HG03558 (cell line): Measurements from ENCODE around the gene SOX18.

Experiments used
- ATAC-seq: cut with Tn5 transposase; IDR thresholded peaks from one replicate; pipeline ENCODE4 v1.9.1; 2021; ENCODE audit warnings: moderate number of reproducible peaks; ENCODE audit not compliant: unreplicated experiment; ENCODE audit errors: extremely low read depth

Gene SOX18

DNA sequence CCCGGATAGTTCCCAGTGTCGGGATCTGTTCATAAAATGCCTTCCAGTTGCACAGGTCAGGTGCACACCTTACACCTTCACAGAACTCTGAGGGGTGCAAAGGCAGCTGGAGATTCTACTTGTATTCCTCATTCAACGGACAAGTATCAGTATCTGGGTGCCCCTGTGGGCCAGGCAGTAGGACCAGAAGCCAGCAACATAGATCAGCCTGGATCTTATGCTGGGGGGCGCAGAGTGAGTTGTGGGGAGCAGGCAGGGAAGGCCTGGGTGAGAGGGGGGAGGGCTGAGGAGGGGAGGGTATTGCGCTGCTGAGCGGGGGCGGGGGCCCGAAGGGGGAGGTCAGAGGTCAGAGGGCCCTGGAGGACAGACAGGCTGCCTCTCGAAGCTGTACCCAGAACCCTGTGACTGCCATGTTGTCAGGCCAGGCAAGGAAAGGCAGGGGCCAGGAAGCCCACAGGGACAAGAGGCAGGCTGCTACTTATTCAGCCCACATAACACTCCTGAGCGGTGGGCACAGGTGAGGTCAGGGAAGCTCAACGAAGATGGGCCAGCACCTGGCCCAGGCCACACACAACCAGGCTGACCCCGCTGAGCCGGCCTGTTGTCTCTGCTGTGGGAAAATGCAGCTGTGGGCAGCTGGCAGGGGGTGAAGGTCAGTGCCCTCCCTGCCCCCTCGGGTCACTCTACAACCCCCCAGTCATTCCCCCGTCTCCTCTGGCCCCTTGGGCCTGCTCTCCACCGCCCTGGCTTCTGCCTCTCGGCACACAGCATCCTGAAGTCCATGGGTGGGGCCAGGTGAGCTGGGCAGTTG lies 31.6 kb upstream of the SOX18 start:
- no peak for ATAC-seq

DNA sequence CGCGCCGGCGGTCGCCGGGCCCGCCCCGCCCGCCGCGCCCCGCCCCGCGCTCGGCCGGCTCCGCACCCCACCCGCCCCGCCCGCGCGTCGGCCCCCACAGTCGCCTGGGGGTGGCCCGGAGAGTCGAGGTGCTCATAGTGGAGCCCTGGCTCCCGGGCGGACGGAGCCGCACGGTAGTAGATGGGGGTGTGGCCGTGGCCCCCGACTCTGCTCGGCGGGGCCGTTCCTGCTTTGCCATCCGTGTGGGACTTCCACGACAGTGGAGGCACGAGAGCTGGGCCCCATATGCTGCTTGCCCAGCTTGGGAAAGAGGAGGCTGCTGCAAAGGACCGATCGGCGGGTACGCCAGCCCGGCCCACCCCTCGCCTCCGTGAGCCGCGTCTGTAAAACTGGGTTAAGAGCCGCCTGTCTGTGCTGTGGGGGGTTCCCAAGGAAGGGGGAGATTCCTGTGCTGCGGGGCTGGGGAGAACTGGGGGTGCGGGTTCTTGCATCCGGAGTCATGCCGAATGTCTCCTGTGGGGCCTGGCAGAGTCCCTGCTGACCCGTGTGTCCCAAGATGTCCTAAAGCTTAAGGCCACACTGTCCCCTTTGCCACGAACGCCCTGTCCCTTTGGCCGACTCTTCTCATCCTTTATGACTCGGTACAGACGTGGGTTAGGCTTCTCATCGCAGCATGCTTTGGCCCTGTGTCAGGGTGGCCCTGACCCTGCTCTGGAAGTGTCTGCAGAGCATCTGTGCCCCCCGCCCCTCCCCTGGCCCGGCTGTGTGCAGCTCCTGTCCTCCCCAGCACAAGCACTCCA lies 30.8 kb upstream of the SOX18 start, which contains the start of gene OPRL1:
Gene OPRL1, plus strand, starts transcription at position 70 of the 800 bp plus-strand sequence. CDS start 12,639 bp downstream, outside the sequence.
- no peak for ATAC-seq

DNA sequence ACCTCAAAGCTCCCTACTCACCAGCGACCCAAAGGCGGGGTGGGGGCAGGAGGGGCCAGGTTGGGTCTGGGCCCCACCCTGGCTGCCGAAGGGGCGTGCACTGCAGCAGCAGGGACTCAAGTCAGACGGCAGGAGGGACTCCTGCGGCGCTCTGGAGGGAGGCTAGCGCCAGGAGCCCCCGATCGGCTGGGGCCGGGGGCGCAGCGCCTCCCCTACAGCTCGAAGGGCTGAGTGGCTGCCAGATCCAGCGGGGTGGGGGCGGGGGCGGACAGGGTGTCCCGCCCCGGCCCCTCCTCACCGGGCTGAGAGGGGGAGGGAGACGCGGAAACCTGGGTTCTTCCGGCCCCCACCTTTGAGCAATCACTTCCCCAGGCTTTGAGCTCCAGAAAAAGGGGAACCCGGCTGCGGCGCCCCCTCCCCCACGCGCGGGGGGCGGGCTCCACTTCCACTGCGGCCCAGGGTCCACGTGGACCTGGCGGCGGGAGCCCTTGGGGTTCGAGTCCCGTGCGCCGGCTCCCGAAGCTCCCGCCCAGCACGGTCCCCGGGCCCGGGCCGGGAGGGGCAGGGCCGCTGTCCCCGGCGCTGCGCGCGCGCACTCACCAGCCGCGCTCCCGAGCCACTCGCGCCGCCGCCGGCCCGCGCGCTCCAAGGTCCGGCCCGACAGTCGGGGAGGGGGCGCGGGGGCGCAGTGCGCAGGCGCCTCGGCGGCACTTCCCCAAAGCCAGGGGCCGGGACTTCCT lies 30.0 kb upstream of the SOX18 start, which contains the start of gene RGS19:
Gene RGS19, minus strand, starts transcription at position 246 of the 740 bp plus-strand sequence. CDS start 2,632 bp downstream, outside the sequence.
- ATAC-seq, result no peak

DNA sequence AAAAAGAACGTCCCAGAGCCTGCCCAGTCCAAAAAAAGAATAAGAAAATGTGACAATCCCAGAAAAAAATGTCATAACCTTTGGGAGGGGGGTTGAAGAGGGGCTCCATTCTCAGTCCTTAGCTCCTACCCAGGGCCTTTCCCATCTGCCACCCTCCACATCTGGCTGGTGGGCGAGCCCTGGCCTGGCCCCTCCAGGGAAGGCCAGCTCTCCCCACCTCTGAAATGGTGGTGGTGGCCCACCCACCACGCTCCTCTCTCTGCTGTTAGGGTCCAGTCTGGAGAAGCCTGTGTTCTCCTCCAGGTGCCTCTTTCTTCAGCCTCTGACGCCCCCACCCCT lies 29.5 kb upstream of the SOX18 start:
- no peak for ATAC-seq

DNA sequence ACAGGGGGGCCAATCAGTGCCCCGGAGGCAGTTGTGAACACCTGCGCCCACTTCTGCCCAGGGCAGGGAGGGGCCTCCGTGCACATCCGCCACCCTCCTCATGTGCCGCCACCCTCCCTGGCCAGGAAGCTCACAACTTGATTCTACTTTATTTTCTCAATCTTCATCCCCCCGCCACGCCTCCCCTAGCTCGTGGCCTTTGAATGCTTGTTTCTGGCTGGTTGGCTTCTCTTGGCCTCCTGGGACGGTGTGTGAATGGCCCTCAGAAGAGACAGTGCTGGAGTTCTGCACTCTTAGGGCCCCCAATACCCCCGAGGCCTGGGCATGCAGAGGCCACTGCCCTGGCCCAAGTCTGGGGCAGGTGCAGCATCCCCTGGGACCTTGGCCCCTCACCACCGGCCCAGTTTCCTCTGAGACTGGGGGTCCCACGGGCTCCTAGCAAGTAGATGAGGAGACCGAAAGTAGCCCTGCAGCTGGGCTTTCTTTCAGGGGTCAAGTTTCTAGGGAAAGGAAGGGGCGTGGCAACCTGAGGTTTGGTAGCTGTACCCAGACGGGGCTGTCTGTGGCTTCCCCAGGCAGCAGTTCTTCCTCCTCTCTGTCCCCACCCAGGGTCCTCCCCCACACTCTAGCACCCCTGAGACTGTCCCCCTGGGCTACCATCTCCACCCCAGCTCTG lies 28.6 kb upstream of the SOX18 start:
- ATAC-seq, result no peak

DNA sequence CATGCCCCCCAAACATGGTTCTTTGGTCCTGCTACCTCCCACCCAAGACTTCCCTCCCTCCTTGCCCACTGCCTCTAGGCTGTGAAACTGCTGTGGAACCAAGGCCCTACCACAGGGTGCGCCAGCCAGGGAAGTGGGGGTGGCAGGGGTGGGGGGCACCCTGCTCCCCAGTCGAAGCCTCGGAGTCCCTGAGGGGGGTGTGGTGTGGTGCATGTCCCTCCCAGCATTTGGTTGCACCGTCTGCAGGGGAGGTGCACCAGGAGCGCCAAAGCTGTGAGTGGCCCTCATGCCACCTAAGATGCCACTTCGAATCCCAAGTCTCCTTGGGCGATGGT lies 28.1 kb upstream of the SOX18 start:
- ATAC-seq, result no peak

DNA sequence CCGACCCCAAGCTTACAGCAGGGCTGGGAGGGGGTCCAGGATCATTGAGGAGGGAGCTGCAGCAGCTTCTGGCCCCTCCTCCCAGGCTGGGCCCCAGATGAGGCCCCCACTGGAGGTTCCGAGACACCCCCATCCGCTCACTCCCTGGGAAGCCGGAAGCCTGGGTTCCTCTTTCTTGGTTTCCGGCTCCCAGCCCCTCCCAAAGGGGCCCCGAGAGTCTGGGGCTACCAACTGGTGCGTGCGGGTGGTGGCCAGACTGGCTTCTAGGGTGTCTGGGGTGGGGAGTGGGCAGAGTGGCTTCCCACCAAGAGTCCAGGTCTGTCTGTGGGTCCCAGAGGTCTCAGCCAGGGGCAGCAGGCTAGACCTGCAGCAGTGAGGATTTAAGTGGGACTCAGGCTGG lies 27.7 kb upstream of the SOX18 start:
- ATAC-seq, result no peak

DNA sequence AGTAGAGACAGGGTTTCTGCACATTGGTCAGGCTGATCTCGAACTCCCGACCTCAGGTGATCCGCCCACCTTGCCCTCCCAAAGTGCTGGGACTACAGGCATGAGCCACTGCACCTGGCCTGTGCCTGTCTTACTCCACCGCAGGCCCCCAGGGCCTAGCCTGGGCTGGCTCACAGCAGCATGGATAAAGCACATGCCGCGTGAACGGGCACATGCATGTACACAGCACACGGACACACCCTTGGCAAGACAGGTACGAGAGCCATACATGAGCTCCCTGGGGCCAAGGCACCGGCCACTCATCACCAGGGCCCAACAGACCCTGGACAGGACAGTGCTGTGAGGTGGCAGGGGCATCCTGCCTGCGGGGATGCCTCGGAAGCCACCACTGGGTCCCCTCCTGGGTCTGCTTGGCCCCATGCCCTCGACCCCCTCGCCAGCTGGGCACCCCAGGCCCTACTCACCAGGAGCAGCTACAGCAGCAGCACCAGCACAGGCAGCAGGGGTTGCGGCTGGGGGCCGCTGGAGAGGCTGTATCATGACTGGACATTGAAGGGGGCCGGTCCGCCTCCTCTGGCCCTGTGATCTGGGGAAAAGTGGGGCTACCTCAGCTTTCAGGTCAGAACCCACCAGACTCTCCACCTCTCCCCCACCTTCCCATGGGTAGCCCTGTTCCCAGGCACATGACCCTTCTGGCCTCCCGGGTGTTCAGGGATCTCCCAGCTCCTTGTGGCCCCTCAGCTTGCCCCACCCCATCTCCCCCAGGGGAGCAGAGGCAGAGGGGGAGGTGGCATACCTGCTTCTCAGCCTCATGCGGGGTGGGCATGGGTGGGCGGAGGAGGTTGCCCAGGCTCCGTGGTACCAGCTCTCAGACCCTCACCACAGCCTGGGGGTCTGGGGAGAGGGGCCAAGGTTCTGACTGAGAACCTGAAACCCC lies 26.9 kb upstream of the SOX18 start:
- no peak for ATAC-seq

DNA sequence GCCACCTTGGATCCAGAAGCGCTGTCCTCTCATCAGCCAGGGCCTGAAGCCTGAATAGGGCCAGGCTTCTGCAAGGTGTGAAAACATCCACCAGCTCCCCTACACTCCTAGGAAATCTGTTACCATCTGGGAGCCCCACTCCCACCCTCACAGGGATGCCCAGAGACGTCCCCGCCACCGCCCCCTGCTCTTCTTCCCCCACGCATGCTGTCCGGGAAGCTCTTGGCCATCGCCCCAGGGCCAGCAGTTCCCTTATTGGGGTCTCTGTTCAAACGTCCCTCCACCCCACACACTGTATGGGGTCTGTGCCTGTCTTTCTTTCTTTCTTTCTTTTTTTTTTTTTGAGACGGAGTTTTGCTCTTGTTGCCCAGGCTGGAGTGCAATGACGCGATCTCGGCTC lies 26.1 kb upstream of the SOX18 start:
- no peak for ATAC-seq

DNA sequence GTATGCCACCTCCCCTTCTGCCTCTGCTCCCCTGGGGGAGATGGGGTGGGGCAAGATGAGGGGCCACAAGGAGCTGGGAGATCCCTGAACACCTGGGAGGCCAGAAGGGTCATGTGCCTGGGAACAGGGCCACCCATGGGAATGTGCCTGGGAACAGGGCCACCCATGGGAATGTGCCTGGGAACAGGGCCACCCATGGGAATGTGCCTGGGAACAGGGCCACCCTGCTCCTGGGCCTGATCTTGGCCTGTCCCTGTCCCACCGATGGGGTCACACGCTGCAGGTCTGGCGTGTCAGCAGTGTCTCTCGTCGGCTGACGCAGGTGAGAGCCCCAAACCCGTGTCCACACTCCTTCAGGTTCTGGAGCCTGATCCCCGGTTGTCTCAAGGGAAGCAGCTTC lies 25.5 kb upstream of the SOX18 start:
- no peak for ATAC-seq

DNA sequence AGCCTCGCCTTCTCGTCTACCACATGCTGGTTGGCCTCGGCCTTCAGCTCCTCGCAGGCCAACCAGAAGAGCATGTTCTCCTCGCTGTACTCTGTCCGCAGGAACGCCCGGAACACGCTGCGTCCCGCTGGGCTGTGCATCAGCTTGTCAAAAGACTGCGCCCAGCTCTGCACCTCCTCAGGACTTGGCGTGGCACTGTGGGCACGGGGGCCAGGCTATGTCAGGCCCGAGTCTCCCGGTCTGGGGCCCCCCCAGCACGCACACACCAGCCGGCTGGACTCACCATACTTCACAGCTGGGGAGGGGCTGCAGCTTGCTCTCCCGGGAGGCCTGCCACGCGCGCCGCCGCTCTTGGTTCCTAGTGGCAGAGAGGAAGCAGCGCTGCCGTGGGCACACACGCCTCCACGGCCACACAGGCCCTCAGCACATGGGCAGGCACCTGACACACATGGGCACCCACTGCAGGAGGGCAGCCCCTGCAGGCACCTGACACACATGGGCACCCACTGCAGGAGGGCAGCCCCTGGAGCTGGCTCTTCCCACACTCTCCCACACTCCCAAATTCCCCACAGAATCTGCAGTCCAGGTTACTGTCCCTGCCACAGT lies 24.8 kb upstream of the SOX18 start:
- no peak for ATAC-seq

DNA sequence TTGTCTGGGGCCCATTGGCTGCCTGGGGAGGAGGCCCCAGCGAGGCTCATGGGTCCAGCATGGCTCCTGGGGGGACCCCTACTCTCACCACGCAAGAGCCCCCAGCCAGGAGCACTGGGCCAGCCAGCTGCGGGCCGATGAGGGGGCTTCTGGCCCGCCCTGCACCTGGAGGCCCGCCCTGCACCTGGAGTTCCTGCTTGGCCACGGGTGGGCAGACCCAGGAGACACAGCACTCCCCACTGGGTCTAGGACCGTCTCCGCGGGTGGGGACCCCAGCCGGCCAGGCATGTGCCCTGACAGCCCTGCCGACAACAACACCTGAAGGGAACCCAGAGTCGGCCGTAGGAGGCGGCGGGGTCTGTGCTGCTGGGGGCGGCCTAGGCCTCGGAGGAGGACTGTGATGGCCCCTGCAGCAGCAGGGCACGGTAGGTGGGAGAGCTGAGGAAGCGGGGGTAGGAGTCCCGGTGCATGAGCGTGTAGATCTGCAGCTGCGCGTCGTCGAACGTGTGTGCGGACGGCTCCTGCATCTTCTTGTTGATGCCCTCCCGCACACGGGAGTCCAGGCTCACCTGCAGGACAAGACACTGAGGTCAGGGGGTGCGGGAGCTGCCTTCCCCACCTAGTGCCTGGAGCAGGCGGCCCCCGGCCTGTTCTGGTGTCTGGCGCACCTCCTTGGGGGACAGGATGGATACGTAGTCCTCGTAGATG lies 24.2 kb upstream of the SOX18 start:
- no peak for ATAC-seq

DNA sequence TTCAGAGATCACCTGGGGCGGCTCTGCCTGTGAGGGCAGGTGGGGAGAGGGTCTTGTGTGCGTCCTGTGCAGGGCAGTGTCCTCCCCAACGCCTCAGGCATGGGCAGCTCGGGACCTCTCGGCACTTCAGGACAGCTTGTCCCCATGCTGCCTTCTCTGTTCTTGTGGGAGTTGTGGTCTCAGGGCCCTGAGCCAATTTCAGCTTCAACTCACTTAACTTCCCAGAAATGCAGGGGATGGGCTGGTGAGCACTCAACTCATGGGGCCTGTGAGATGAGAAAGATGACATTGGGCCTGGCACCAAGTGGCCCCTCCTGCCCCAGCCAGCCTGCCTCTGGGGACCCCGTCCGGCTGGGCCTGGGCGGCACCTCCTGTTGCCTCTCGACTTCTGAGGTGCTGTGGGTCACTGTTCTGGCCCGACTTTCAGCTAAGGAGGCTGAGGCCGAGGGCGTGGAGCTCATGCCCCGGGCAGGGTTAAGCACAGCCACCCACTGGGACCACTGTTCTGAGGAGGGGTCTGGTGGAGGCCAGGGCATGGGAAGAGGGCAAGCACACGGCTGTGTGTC lies 23.1 kb upstream of the SOX18 start:
- ATAC-seq, result no peak

DNA sequence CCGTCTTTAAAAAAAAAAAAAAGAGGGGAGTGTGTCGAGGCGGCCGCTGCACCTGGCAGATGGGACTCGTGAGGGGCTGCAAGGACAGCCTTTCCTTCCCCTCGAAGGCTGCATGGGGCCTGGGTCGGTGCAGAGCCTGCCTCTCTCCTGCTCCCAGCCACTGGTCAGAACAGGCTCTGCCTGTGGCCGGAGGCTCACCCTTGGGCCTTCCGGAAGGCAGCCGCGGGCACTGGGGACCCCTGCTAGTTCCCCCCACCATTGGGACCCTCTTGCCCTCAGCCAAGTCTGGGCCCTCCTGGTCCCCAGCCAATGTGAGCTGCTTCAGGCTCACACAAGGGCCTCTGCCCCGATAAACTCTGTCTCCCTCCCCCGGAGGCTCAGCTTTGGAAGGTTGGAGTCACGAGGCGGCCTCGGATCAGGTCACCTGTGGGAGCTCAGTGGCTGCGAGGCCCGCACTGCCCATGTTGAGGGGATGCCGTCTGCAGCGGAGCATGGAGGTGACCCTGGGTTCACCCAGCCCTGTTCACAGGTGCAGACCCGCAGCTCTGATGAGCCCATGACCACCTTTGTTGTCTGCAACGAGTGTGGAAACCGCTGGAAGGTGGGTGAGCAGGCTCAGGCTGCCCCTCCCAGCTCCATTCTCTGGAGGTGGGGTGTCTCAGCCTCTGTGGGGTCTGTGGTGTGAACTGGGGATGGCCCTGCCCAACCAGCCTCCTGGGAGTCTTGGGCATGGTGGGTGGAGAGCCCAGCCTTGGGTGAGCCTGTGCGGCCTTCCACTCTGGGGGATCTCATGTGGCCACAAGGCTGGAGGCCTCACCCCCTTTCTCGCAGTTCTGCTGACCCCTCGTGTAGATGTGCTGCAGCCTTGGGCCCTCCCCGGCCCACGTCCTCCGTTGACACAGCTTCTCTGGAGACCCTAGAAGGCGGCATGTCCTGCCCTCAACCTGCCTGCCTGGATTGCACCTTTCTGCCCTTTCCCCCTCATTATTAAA lies 22.2 kb upstream of the SOX18 start:
- no peak for ATAC-seq

DNA sequence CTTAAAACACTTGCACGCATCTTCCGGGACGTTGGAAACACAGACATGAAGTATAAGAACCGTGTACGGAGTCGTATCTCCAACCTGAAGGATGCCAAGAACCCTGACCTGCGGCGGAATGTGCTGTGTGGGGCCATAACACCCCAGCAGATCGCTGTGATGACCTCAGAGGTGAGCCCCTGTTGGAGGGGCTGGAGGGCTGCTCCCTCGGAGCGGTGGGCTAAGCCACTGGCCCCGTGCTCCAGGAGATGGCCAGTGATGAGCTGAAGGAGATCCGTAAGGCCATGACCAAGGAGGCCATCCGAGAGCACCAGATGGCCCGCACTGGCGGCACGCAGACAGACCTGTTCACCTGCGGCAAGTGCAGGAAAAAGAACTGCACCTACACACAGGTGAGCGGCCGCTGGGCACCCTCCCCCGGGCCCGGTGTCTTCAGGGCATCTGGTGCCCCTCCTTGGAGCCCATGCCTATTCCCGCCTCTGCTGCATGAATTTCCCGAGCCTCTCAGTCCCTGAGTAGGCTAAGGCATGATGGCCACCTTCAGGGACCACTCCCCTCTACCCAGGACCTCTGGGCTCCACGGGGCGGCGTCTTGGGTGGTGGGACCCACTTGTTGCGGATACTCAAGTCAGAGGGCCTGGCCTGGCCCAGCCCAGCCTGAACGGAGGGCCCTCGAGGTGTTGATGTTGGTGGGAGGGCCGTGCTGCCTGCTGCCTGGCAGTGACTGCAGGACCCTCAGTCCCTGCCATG lies 21.0 kb upstream of the SOX18 start:
- ATAC-seq, result no peak

DNA sequence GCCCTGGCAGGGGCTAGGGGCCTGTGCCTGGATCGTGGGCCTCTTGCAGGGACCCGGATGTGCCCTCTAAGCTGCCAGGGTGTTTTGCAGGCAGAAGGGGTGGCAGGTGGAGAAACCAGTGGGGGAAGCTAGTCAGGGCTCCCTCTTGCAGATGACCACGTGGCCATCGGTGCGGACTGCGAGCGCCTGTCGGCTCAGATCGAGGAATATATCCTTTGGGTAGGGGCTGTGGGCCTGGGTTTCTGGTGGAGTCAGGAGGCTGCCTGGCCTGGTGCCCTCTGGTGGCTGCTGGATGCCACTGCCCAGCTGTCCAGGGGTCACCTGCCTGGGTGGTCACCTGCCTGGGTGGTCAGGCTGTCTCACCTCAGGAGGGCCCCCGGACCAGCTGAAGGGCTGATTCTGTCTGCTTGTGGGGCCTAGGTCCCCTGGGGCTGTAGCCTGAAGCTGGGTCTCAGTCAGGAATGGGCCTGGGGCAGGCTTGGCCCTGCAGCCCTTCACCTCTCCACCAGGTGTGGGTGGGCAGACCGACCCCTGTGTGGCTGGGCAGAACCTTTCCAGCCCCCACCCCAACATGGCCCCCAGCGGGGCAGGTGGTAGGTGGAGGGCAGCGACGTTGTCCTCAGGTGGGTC lies 20.3 kb upstream of the SOX18 start:
- ATAC-seq, result no peak
